ENCODE results near the gene HELZ. TPM values are rescaled to one million over a fixed set of nuclear protein-coding genes. Genes with fewer than 3 reads are reported as not detected.
"Not testable (repeated sequence)": the region's sequence is repeated elsewhere in the genome, so short reads cannot be mapped to it uniquely, and the experiment has no call there.

Gene HELZ
- total RNA-seq, 1 donor from 2014 or later = 35.4 TPM

- DNase-seq (no peak), ATAC-seq (no peak)
- intact Hi-C loops (cut with micrococcal nuclease) = no loop called here
Observed at GRCh38 chr17:67270416-67270815, 25.4 kb upstream of the HELZ start.

GRCh38 chr17:67266496-67266895 is 21.5 kb upstream of the HELZ start:
- intact Hi-C loops (cut with micrococcal nuclease) = no loop called here
- ATAC-seq (no peak), DNase-seq (no peak)

- DNase-seq (no peak), ATAC-seq (no peak)
- intact Hi-C loops (cut with micrococcal nuclease) = no loop called here
Observed at GRCh38 chr17:67265436-67266019, 20.5 kb upstream of the HELZ start.

DNA sequence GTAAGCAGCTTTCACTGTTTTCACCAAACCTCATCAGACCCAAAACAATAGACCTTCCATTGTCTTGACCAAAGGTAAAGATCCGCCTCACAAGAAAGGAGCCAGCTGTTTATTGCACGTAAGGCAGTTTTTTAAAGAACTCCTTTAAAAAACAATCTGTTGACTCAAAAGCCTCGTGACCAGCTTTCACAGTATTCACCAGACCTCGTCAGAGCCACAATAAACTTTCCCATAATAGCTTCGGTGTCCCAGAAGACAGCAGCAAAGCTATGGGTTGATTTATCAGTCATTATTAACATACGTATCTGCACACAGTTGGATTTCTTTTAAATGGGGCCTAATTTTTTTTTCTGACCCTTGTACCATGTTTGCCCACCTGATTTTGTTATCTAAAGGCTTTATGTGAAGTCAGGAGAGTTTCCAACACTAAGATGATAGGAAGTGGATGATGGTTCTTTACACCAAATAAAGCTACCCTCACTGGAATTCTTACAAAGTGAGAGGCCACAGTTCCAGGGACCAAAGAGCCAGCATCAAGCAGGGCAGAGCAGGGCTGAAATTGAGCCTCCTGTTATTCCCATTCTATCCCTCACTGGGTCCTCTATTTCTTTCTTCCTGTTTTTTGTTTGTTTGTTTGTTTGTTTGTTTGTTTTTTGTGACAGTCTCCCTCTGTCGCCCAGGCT is 17.6 kb upstream of the HELZ start:
- ATAC-seq (no peak), DNase-seq (no peak)
- intact Hi-C loops (cut with micrococcal nuclease) = no loop called here

DNA sequence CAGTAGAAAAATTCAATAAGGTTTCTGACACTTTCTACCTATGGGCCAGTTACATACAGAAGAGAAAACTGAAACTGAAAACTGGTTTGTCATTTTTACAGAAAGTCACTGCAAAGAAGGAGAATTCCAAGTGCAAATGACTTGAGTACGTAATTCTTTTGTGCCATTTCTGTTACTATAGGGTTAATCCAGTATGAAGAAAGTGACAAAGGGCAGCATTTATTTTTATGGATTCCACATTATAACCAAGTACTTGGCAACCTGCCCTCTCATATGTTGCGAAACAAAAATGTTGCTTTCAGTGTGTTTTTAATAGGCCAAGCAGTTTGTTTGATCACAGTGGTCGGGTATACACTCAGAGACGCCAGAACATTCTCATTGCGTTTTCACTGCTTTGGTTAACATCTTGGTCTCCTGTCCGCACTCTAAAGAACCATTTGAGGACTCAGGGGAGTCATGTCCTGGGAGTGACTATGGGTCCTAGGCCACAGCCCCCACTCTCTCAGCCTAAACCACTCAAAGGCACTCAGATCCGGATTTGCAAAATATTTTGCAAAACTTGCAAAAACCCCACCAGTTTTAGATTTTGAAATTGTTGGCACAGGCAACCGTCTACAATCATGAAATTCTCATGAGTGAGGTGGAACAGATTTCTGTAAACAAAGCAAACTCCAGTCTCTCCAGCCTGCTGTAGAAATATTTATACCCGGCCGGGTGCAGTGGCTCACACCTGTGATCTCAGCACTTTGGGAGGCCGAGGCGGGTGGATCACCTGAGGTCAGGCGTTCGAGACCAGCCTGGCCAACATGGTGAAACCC is 15.4 kb upstream of the HELZ start:
- DNase-seq (no peak), ATAC-seq (peak; percentile 77)
- intact Hi-C loops (cut with micrococcal nuclease) = no loop called here

DNA sequence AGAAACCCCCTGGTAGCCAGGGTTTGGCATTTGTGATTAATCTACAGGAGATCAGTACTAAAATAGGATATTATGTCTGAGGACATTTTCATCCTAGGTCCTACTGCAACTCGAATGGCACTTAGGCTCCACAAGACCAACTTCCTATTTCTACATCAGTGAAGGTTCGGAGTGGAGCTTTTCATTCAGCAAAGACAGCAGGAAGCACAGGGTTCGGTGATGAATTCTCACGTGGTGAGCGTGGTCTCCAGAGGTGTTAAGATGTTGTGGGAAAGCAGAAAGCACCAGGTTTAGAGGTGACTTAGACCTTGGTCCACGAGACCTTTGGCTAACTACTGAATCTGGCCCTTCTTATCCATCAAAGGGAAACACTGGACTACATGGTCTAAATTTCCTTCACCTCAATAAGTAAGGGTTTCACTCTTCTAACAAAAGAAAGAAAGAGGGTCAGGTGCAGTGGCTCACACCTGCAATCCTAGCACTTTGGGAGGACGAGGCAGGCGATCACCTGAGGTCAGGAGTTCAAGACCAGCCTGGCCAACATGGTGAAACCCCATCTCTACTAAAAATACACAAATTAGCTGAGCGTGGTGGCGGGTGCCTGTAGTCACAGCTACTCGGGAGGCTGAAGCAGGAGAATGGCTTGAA is 13.9 kb upstream of the HELZ start:
- intact Hi-C loops (cut with micrococcal nuclease) = no loop called here
- DNase-seq = no peak
- ATAC-seq = peak; percentile 25

DNA sequence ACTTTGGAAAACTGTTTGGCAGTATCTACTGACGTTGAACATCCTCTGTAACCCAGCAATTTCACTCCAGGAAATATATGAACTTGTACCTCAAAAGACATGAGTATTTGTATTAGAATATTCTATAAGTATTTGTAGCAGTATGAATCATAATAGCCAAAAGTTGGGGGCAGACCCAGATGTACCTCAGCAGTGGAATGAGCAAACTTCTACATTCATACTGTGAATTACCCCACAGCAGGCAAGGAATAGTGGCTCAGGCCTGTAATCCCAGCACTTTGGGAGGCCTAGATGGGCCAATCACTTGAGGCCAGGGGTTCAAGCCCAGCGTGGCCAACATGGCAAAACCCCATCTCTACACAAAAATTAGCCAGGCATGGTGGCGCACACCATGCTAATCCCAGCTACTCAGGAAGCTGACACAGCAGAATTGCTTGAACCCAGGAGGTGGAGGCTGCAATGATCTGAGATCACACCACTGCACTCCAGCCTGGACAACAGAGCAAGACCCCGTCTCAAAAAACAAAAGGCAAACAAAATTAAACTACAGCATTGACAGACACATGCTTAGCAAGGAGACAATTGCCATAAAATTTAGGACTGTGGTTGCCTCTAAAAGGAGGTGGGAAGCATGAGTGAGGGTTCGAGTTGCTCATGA is 11.2 kb upstream of the HELZ start:
- ATAC-seq (no peak), DNase-seq (no peak)
- intact Hi-C loops (cut with micrococcal nuclease) = no loop called here

DNA sequence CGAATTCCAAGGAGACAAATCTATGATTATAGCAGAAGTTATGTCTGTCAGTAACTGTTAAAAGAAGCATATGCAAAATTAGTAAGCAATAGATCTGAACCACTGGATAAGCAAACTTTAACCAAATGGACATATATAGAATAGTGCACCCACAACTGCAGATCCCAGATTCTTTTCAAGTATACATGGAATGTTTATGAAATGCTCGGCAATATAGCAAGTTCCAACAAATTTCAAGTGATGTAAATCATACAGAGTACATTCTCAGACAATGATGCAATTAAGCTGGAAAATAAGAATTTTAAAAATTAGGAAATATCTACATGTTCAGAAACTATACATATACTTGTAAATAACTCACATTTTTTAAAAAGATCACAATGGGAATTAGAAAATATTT is 8.4 kb upstream of the HELZ start:
- no peak for ATAC-seq
- DNase-seq = no peak
- intact Hi-C loops (cut with micrococcal nuclease) = no loop called here

GRCh38 chr17:67251586-67251985 is 6.6 kb upstream of the HELZ start:
- DNase-seq; intact Hi-C loops (cut with micrococcal nuclease); ATAC-seq: not testable (repeated sequence)

DNA sequence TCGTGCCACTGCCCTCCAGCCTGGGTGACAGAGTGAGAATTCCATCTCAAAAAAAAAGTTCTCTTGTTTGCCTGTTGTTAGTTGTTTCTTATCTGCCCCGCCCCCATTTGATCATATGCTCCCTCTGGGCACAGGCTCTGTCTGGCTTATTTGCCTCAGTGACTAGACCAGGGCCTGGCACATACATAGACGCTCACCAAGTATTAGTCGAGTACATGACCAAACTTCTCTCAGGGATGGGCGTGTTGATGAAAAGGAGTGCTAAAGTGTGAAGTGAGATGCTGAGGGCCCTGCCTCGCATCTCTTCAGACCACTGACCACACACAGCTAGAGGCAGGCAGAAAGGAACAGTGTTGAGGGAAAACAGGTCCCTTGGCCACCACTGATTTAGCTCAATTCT is 3.3 kb upstream of the HELZ start:
- intact Hi-C loops (cut with micrococcal nuclease) = no loop called here
- ATAC-seq (no peak), DNase-seq (no peak)

GRCh38 chr17:67247416-67247900 is 2.5 kb upstream of the HELZ start:
- ATAC-seq (no peak), DNase-seq (no peak)
- intact Hi-C loops (cut with micrococcal nuclease) = no loop called here

- ATAC-seq (no peak), DNase-seq (no peak)
- intact Hi-C loops (cut with micrococcal nuclease) = no loop called here
Observed at GRCh38 chr17:67246653-67247415, 1.8 kb upstream of the HELZ start.

DNA sequence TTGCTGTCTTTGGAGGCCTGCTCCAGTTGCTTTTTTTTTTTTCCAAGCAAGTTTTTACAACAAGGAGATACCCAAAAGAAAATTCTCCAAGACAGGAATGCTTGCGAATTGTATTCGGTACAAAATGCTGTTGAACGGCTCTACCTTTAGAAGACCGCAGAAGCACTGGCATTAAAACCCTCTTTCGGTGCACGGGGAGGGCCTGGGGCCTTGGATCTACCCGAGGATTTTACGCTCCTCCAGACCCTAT is 1.3 kb upstream of the HELZ start:
- no peak for DNase-seq
- no peak for ATAC-seq
- intact Hi-C loops (cut with micrococcal nuclease) = no loop called here

DNA sequence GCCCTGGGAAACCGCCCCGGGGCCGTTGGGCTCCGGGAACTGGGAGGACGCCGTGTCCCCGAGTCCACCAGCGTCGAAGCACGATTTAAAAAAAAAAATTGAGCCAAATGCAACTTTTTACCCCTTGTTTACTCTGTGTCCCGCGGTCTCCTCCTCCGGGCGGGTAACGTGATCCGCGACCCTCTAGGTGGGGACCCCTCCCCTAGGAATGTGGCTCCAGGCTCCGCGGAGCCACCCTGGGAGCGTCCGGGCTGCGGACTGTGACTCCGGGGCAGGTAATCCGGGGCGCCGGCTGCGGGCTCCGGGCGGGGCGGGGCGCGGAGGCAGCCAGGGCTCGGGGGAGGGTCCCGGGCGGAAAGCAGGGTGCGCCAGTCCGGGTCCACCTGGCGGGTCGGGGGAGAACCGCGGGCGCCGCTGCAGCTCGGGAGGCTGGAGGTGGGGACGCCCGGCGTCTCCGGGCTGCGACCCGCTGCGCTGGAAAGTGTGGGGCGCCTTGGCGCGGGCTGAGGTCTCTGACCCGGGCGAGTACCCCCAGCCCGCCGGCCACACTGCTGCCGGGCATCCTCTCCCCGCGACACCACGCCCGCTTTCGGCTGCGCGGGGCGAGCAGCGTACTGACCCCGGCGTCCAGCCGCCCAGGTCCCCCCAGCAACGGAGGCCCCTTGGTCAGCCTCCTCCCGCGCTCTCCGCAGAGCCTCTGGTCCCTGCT is 852 bp upstream of the HELZ start:
- intact Hi-C loops (cut with micrococcal nuclease) = no loop called here
- peak; percentile 46 for ATAC-seq
- peak; percentile 45 for DNase-seq

DNA sequence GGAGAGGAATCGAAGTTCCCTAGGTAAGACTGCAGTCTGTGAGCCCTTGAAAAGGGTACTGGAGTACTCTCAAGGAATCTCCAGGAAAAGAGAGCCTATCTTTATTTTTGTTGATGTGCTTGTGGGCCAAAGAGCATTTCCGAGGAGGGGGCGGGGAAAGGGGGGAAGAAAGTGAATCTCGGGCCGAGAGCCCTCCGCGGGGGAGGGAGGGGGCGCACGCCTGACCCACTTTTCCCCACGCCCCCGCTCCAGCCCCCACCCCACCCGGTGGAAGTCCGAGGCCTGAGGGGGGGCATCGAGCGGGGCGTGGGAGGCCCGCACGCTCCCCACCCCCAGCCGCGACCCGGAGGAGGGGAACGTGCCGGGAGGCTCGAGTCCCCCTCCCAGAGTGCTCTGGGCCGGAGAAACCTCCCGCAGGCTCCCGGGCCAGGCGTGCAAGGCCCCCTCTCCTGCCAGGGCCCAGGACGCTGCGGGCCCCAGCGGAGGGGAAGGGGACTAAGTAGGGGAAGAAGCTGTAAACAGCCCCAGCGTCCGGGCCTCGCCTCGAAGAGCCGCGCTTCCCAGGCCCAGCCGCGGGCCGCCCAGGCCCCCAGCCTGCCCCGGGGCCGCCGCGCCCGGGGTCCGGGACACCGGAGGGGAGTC is 444 bp downstream of the HELZ start:
- intact Hi-C loops (cut with micrococcal nuclease) = loop anchor here (5.0 kb wide), 1 partner anchor 128 kb away; no protein-coding TSS in a partner anchor
- ATAC-seq (peak; percentile 43), DNase-seq (peak; percentile 41)

DNA sequence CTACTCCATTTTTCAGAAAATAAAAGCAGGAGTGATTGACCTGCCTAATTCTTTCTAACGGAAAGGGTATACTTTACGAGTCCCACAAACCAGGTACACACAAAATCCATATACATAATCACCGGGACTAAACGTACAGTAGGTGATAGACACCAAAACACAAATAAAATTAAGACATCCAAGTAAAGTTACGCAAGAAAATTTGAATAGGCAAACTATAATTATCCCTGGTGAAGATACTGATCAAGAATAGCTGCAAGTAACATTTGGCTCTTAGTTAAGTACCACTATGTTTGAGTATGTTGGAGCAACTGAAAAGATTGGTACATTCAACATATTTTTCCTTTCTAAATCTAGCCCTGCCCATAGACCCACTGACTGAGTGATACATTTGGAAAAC is 1.7 kb downstream of the HELZ start:
- DNase-seq (no peak), ATAC-seq (no peak)
- intact Hi-C loops (cut with micrococcal nuclease) = loop anchor here (5.0 kb wide), 1 partner anchor 129 kb away; no protein-coding TSS in a partner anchor

GRCh38 chr17:67241719-67242341 is 3.2 kb downstream of the HELZ start:
- DNase-seq (no peak), ATAC-seq (no peak)
- intact Hi-C loops (cut with micrococcal nuclease) = loop anchor here (5.0 kb wide), 1 partner anchor 130 kb away; no protein-coding TSS in a partner anchor

Data from left ventricle myocardium superior (tissue), 1 donor.